Omental fat pad (tissue), 4 donors: ENCODE measurements around the gene MBNL2. TPM values are rescaled to one million over a fixed set of nuclear protein-coding genes. Genes with fewer than 3 reads are reported as not detected.

Experiments used
- ATAC-seq: fragments of 150-250 bp; one replicate; pipeline ENCODE4 v1.9.1; 2016; ENCODE audit warnings: mild to moderate bottlenecking, moderate library complexity; ENCODE audit not compliant: low FRiP score
- DNase-seq: peaks from one replicate; pipeline ENCODE4 v3.0.0-alpha.2; 2019; ENCODE audit warnings: low spot score
- CTCF ChIP-seq, 3 donors: fragments of 450-650 bp; IDR thresholded peaks; one replicate each; pipeline ENCODE4 v1.5.1; 2016 to 2017; ENCODE audit warnings: antibody characterized with exemption in 3 of 3, mild to moderate bottlenecking in 3 of 3, moderate library complexity in 2 of 3
- total RNA-seq, 4 donors: library from RNA; depleted of rRNA; stranded (reverse); fragments of >200 nt; gene quantifications; one replicate each; pipeline ENCODE4 v1.1.0, GENCODE V29; 2016

The MBNL2 gene
- total RNA-seq, 4 donors from 2014 or later = 105 to 132 (median 123) TPM

GRCh38 chr13:97288486-97288900 lies 66.4 kb downstream of the MBNL2 start:
- DNase-seq (no peak), ATAC-seq (no peak)
- no peak for TF ChIP-seq CTCF (IDR thresholded peaks at IDR 0.05)

GRCh38 chr13:97289514-97290298 lies 67.6 kb downstream of the MBNL2 start:
- DNase-seq (no peak), ATAC-seq (no peak)
- no peak for TF ChIP-seq CTCF (IDR thresholded peaks at IDR 0.05)

- DNase-seq = no peak
- TF ChIP-seq CTCF (IDR thresholded peaks at IDR 0.05) = no peak
- ATAC-seq = peak; percentile 45
Observed at GRCh38 chr13:97295283-97296182, 73.4 kb downstream of the MBNL2 start.

- DNase-seq (no peak), ATAC-seq (no peak)
- no peak for TF ChIP-seq CTCF (IDR thresholded peaks at IDR 0.05)
Observed at GRCh38 chr13:97296740-97297139, 74.6 kb downstream of the MBNL2 start.

GRCh38 chr13:97298816-97299215 lies 76.7 kb downstream of the MBNL2 start:
- DNase-seq (no peak), ATAC-seq (no peak)
- TF ChIP-seq CTCF (IDR thresholded peaks at IDR 0.05) = no peak

GRCh38 chr13:97300871-97301270 lies 78.7 kb downstream of the MBNL2 start:
- no peak for TF ChIP-seq CTCF (IDR thresholded peaks at IDR 0.05)
- no peak for DNase-seq
- no peak for ATAC-seq
